Neural cell (in vitro differentiated cells): ENCODE measurements around the gene TXNL4A. TPM values are rescaled to one million over a fixed set of nuclear protein-coding genes. Genes with fewer than 3 reads are reported as not detected.

Source experiments
- H2AFZ ChIP-seq: fragments of 200-600, 300-800 bp; sonication (generic), shearing (Covaris generic); 2 replicates; pipeline ENCODE4 v1.6.0; 2014; ENCODE audit warnings: low read depth, mild to moderate bottlenecking, antibody characterized with exemption, low read length, moderate library complexity
- H3F3A ChIP-seq: fragments of 200-600 bp; shearing (Covaris generic); 2 replicates; pipeline ENCODE4 v1.6.1; 2016; ENCODE audit warnings: mild to moderate bottlenecking, moderate library complexity, mixed read lengths, antibody characterized with exemption, low read length; ENCODE audit not compliant: insufficient read depth, poor library complexity, severe bottlenecking
- H3K27ac ChIP-seq: fragments of 200-600, 300-800 bp; sonication (generic), shearing (Covaris generic); 2 replicates; pipeline ENCODE4 v1.5.1; 2014; ENCODE audit warnings: mild to moderate bottlenecking, low read length, moderate library complexity
- H3K27me3 ChIP-seq: fragments of 300-800, 200-600 bp; sonication (generic), shearing (Covaris generic); 2 replicates; pipeline ENCODE4 v1.6.0; 2014; ENCODE audit warnings: mild to moderate bottlenecking, low read depth, low read length, moderate library complexity; ENCODE audit not compliant: insufficient read depth
- H3K36me3 ChIP-seq: fragments of 300-800, 200-600 bp; sonication (generic), shearing (Covaris generic); 2 replicates; pipeline ENCODE4 v1.5.1; 2014; ENCODE audit warnings: mild to moderate bottlenecking, antibody characterized with exemption, low read length, moderate library complexity; ENCODE audit not compliant: insufficient read depth
- H3K4me2 ChIP-seq: fragments of 300-800, 200-600 bp; sonication (generic), shearing (Covaris generic); 2 replicates; pipeline ENCODE4 v1.6.0; 2014; ENCODE audit warnings: mild to moderate bottlenecking, low read length
- H3K4me3 ChIP-seq: fragments of 300-800, 200-600 bp; sonication (generic), shearing (Covaris generic); 2 replicates; pipeline ENCODE4 v1.5.1; 2014; ENCODE audit warnings: mild to moderate bottlenecking, low read length, moderate library complexity
- H3K79me2 ChIP-seq: fragments of 200-600 bp; shearing (Covaris generic); replicated peaks from 2 replicates; pipeline ENCODE4 v1.6.0; 2014; ENCODE audit warnings: mild to moderate bottlenecking, low read length, moderate library complexity; ENCODE audit not compliant: insufficient read depth
- H3K9ac ChIP-seq: fragments of 300-800, 200-600 bp; sonication (generic), shearing (Covaris generic); 2 replicates; pipeline ENCODE4 v1.6.1; 2016; ENCODE audit warnings: mild to moderate bottlenecking, low read length, mixed read lengths
- H3K9me2 ChIP-seq: fragments of 200-600 bp; shearing (Covaris generic); 2 replicates; pipeline ENCODE4 v1.6.1; 2016; ENCODE audit warnings: mild to moderate bottlenecking, low read length, mixed read lengths; ENCODE audit not compliant: insufficient read depth
- H3K9me3 ChIP-seq: fragments of 200-600, 300-800 bp; sonication (generic), shearing (Covaris generic); 2 replicates; pipeline ENCODE4 v1.6.1; 2016; ENCODE audit warnings: mild to moderate bottlenecking, mixed run types, low read length, moderate library complexity, mixed read lengths
- H4K20me1 ChIP-seq: fragments of 200-600 bp; shearing (Covaris generic); 2 replicates; pipeline ENCODE4 v1.6.1; 2016; ENCODE audit warnings: mild to moderate bottlenecking, mixed run types; ENCODE audit not compliant: insufficient read depth
- CTCF ChIP-seq: fragments of 450-650 bp; IDR thresholded peaks from 2 replicates; pipeline ENCODE4 v1.5.1; 2014; ENCODE audit warnings: antibody characterized with exemption, mild to moderate bottlenecking, moderate library complexity; ENCODE audit not compliant: poor library complexity, severe bottlenecking
- EP300 ChIP-seq: fragments of 450-650 bp; conservative IDR thresholded peaks from 2 replicates; pipeline ENCODE4 v1.6.1; 2014; ENCODE audit warnings: antibody characterized with exemption, mild to moderate bottlenecking, moderate library complexity; ENCODE audit not compliant: poor library complexity, severe bottlenecking
- EZH2 ChIP-seq: fragments of 200-600, 300-800 bp; shearing (Covaris generic), sonication (generic); IDR thresholded peaks from 2 replicates; pipeline ENCODE4 v1.6.1; 2014; ENCODE audit warnings: antibody characterized with exemption, low read length, borderline replicate concordance, mild to moderate bottlenecking; ENCODE audit not compliant: insufficient read depth, poor library complexity, severe bottlenecking
- MXI1 ChIP-seq: fragments of 450-650 bp; conservative IDR thresholded peaks from 2 replicates; pipeline ENCODE4 v1.6.1; 2014; ENCODE audit warnings: antibody characterized with exemption, mild to moderate bottlenecking; ENCODE audit not compliant: poor library complexity, severe bottlenecking
- POLR2AphosphoS5 ChIP-seq: IDR thresholded peaks from 2 replicates; pipeline ENCODE4 v1.6.1; 2012
- RAD21 ChIP-seq: fragments of 450-650 bp; conservative IDR thresholded peaks from 2 replicates; pipeline ENCODE4 v1.6.1; 2014; ENCODE audit warnings: antibody characterized with exemption, mild to moderate bottlenecking, moderate library complexity
- REST ChIP-seq: IDR thresholded peaks from 2 replicates; pipeline ENCODE4 v1.6.1; 2012; ENCODE audit warnings: borderline replicate concordance
- SMC3 ChIP-seq: fragments of 450-650 bp; conservative IDR thresholded peaks from 2 replicates; pipeline ENCODE4 v1.6.1; 2014; ENCODE audit warnings: antibody characterized with exemption, mild to moderate bottlenecking, moderate library complexity; ENCODE audit not compliant: poor library complexity
- TAF1 ChIP-seq: IDR thresholded peaks from 2 replicates; pipeline ENCODE4 v1.6.1; 2012; ENCODE audit warnings: low read depth
- polyA plus RNA-seq: library from polyadenylated mRNA; depleted of rRNA; stranded (reverse); fragments of >200 nt; gene quantifications from 2 replicates; pipeline ENCODE4 v1.2.3, GENCODE V29; 2014

Gene TXNL4A
- polyA plus RNA-seq, 1 donor from 2014 or later: 163 TPM

GRCh38 chr18:79947881-79948610 is 40.3 kb downstream of the TXNL4A start:
- Histone ChIP-seq H3K36me3 (no peaks in the 10 kb centered on the region), H4K20me1 (peaks cover 4% of the 10 kb centered on the region), H3K9me2 (no peaks in the 10 kb centered on the region), H3F3A (no peaks in the 10 kb centered on the region), H3K27ac (no peak overlapping the region), H3K79me2 (peaks cover 40% of the 10 kb centered on the region), H2AFZ (no peak overlapping the region), H3K4me3 (no peak overlapping the region), H3K27me3 (no peaks in the 10 kb centered on the region), H3K4me2 (no peak overlapping the region), H3K9ac (no peak overlapping the region), H3K9me3 (no peaks in the 10 kb centered on the region)
- TF ChIP-seq EZH2 (no peak), MXI1 (no peak), POLR2AphosphoS5 (no peak), TAF1 (no peak), EP300 (no peak), CTCF (no peak), REST (no peak)

GRCh38 chr18:79947054-79947755 is 41.2 kb downstream of the TXNL4A start:
- Histone ChIP-seq H3K27me3 (no peaks in the 10 kb centered on the region), H3F3A (no peaks in the 10 kb centered on the region), H3K27ac (no peak overlapping the region), H3K9ac (no peak overlapping the region), H3K36me3 (no peaks in the 10 kb centered on the region), H3K4me2 (no peak overlapping the region), H3K4me3 (no peak overlapping the region), H3K9me2 (no peaks in the 10 kb centered on the region), H3K79me2 (peaks cover 40% of the 10 kb centered on the region), H3K9me3 (no peaks in the 10 kb centered on the region), H4K20me1 (peaks cover 4% of the 10 kb centered on the region), H2AFZ (no peak overlapping the region)
- no peak for TF ChIP-seq MXI1
- TF ChIP-seq RAD21: no peak
- no peak for TF ChIP-seq TAF1
- no peak for TF ChIP-seq EZH2
- no peak for TF ChIP-seq POLR2AphosphoS5
- TF ChIP-seq EP300: no peak
- no peak for TF ChIP-seq CTCF
- no peak for TF ChIP-seq SMC3
- TF ChIP-seq REST: no peak
